Colonic mucosa (tissue), 4 donors: Measurements from ENCODE around the gene TAS2R13. TPM values are rescaled to one million over a fixed set of nuclear protein-coding genes. Genes with fewer than 3 reads are reported as not detected.

Experiments
- DNase-seq: peaks from one replicate; pipeline ENCODE4 v3.0.0-alpha.2; 2020
- H3K27ac ChIP-seq: fragments of 200-600 bp; one replicate; pipeline ENCODE4 v1.8.0; 2021
- H3K27me3 ChIP-seq: fragments of 200-600 bp; one replicate; pipeline ENCODE4 v1.8.0; 2021
- H3K36me3 ChIP-seq: fragments of 200-600 bp; one replicate; pipeline ENCODE4 v1.8.0; 2021
- H3K4me1 ChIP-seq: fragments of 200-600 bp; one replicate; pipeline ENCODE4 v1.8.0; 2021; ENCODE audit warnings: mild to moderate bottlenecking
- H3K4me3 ChIP-seq: fragments of 200-600 bp; one replicate; pipeline ENCODE4 v1.8.0; 2021
- H3K9ac ChIP-seq, 2 donors: one replicate each; pipeline ENCODE4 v1.7.0; 2013; ENCODE audit warnings: control low read depth in 2 of 2, low read depth in 2 of 2, low read length in 2 of 2
- H3K9me3 ChIP-seq: fragments of 200-600 bp; one replicate; pipeline ENCODE4 v1.8.0; 2021
- CTCF ChIP-seq: fragments of 200-600 bp; IDR thresholded peaks from one replicate; pipeline ENCODE4 v1.8.0; 2022; ENCODE audit warnings: antibody characterized with exemption, mild to moderate bottlenecking
- intact Hi-C: fragments of 100-400 bp; cut with DNase I; formaldehyde crosslinking; loops from one replicate; pipeline ENCODE4 v1.14.1; 2022
- total RNA-seq, 2 donors: library from RNA; stranded (reverse); fragmentation: NEBNext Ultra II Directional in 1 of 2; extraction: Animal tissue kit (Norgen Biotek cat#: 25700) in 1 of 2; gene quantifications; one replicate each; pipeline ENCODE4 v1.2.1, GENCODE V29; 2021
- donor health status: healthy.
- donor health status: DM: no; HTN: no; CAD: no.
- donor health status: DM: no; HTN: no; CAD: no.

The TAS2R13 gene
- total RNA-seq, 2 donors from 2014 or later = 0.91 to 1.0 TPM

- Histone ChIP-seq H3K27me3 (no peaks in the 10 kb centered on the region), H3K4me1 (no peaks in the 10 kb centered on the region), H3K9me3 (no peaks in the 10 kb centered on the region), H3K9ac (no peak overlapping the region), H3K36me3 (no peaks in the 10 kb centered on the region), H3K27ac (no peak overlapping the region), H3K4me3 (no peak overlapping the region)
- no peak for DNase-seq
- intact Hi-C loops = no loop called here
- TF ChIP-seq CTCF = no peak
These were observed 32.7 kb upstream of the TAS2R13 start for GRCh38 chr12:10941916-10942607.

- no peaks in the 10 kb centered on the region for H3K9me3 ChIP-seq
- H3K4me3 ChIP-seq = no peak overlapping the region
- no peak overlapping the region for H3K9ac ChIP-seq
- intact Hi-C loops = no loop called here
- H3K4me1 ChIP-seq = no peaks in the 10 kb centered on the region
- H3K27ac ChIP-seq = no peak overlapping the region
- H3K27me3 ChIP-seq = no peaks in the 10 kb centered on the region
- DNase-seq = no peak
- no peaks in the 10 kb centered on the region for H3K36me3 ChIP-seq
- no peak for TF ChIP-seq CTCF
These were observed 32.0 kb upstream of the TAS2R13 start for GRCh38 chr12:10941369-10941768.

- DNase-seq = no peak
- Histone ChIP-seq H3K27ac (no peak overlapping the region), H3K4me1 (no peaks in the 10 kb centered on the region), H3K9ac (no peak overlapping the region), H3K9me3 (no peaks in the 10 kb centered on the region), H3K27me3 (no peaks in the 10 kb centered on the region), H3K4me3 (no peak overlapping the region), H3K36me3 (no peaks in the 10 kb centered on the region)
- intact Hi-C loops = no loop called here
- TF ChIP-seq CTCF = no peak
These were observed 31.0 kb upstream of the TAS2R13 start for GRCh38 chr12:10940389-10940788.

GRCh38 chr12:10939163-10939562 lies 29.8 kb upstream of the TAS2R13 start, which contains the start of gene TAS2R14:
Gene TAS2R14 (minus strand): TSS chr12:10939263. CDS start chr12:10939207, 56 bp downstream.
- Histone ChIP-seq H3K27me3 (no peaks in the 10 kb centered on the region), H3K36me3 (no peaks in the 10 kb centered on the region), H3K4me1 (no peaks in the 10 kb centered on the region), H3K27ac (no peak within 1 kb of the TSS), H3K9me3 (no peaks in the 10 kb centered on the region), H3K4me3 (no peak within 1 kb of the TSS), H3K9ac (no peak within 1 kb of the TSS)
- TF ChIP-seq CTCF = no peak
- DNase-seq = no peak
- intact Hi-C loops = no loop called here

- H3K27me3 ChIP-seq = no peaks in the 10 kb centered on the region
These were observed 27.1 kb upstream of the TAS2R13 start for GRCh38 chr12:10936506-10936905.

More at GRCh38 chr12:10936506-10936905, 27.1 kb upstream of the TAS2R13 start:
- TF ChIP-seq CTCF = no peak
- Histone ChIP-seq H3K36me3 (no peaks in the 10 kb centered on the region), H3K4me3 (no peak overlapping the region), H3K9ac (no peak overlapping the region), H3K27ac (no peak overlapping the region), H3K4me1 (no peaks in the 10 kb centered on the region), H3K9me3 (no peaks in the 10 kb centered on the region)
- intact Hi-C loops = no loop called here
- DNase-seq = no peak
